Ishikawa (cell line): ENCODE data around the gene SPCS3.

ENCODE experiments used
- FOXM1 ChIP-seq: IDR thresholded peaks from 2 replicates; pipeline ENCODE4 v1.6.1; 2012; ENCODE audit warnings: low read depth, borderline replicate concordance
- RAD21 ChIP-seq: IDR thresholded peaks from 2 replicates; pipeline ENCODE4 v1.6.1; 2012; ENCODE audit warnings: low read depth
- YY1 ChIP-seq: IDR thresholded peaks from 2 replicates; pipeline ENCODE4 v1.6.1; 2012; ENCODE audit warnings: low read depth

DNA sequence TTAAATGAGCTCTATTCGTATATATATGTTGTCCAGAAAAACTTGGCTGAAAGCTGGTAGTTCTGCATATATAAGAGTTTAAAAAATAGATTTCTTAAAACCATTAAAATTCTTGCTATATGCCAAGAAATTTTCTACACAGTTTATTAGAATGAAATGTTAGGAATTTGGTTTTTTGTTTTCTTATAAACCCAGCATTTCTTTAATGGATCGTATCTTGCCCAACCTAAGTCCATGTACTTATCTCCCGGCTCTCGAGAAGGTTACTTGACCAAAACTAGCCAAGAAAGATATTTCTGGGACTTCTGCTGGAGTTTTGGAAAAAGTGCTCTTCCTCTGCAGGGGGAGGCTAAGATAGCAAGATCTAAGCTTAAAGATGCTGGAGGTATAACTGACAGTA lies 46.0 kb upstream of the SPCS3 start:
- no peak for TF ChIP-seq RAD21
- TF ChIP-seq YY1, result no peak
- no peak for TF ChIP-seq FOXM1
